ENCODE results near the gene CSNK1G3.
A peak's percentile ranks its signal among the peaks of the same experiment; 100 is the strongest.

DNA sequence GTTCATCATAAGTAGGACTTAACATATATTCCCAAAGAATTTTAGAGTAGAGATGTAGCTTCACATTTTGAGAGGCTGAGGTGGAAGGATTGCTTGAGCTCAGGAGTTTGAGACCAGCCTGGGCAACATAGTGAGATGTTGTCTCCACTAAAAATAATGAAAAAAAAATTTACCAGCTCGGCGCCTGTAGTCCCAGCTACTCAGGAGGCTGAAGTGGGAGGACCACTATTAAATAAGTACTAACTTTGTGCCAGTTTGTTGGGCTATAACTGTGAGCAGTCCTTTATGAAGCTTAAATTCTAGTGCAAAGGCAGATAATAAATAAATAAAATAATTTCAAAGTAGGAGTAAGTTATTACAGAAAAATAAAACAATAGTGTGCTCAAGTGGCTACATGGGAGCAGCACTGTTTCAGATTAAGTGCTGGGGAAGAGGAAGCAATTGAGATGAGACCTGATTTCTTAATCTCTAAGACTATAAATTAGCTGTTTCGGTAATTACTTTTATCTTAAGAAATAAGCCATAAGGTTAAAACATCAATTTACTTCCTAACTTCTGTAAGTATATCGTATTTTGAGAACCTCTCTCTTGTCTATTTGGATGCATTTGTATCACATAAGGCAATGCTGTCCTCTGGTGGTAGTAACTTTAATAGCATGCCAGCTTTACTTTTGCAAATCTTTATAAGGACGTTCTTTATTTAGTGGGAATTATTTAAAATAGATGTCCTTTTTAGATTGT is 98.9 kb downstream of the CSNK1G3 start:
- TF ChIP-seq, protein P1, sequence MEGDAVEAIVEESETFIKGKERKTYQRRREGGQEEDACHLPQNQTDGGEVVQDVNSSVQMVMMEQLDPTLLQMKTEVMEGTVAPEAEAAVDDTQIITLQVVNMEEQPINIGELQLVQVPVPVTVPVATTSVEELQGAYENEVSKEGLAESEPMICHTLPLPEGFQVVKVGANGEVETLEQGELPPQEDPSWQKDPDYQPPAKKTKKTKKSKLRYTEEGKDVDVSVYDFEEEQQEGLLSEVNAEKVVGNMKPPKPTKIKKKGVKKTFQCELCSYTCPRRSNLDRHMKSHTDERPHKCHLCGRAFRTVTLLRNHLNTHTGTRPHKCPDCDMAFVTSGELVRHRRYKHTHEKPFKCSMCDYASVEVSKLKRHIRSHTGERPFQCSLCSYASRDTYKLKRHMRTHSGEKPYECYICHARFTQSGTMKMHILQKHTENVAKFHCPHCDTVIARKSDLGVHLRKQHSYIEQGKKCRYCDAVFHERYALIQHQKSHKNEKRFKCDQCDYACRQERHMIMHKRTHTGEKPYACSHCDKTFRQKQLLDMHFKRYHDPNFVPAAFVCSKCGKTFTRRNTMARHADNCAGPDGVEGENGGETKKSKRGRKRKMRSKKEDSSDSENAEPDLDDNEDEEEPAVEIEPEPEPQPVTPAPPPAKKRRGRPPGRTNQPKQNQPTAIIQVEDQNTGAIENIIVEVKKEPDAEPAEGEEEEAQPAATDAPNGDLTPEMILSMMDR (conservative IDR thresholded peaks at IDR 0.05; ENCODE audit: low read depth, low read length) = peak; percentile 86
- TF ChIP-seq EZH2phosphoT487 (IDR thresholded peaks at IDR 0.05; ENCODE audit: borderline replicate concordance, low read length) (no peak), EZH2 (IDR thresholded peaks at IDR 0.05; ENCODE audit: low read length, unreplicated experiment) (no peak)
